Small intestine (tissue), 7 donors: Measurements from ENCODE around the gene KLK15. TPM values are rescaled to one million over a fixed set of nuclear protein-coding genes. Genes with fewer than 3 reads are reported as not detected.
"Not testable (repeated sequence)": the region's sequence is repeated elsewhere in the genome, so short reads cannot be mapped to it uniquely, and the experiment has no call there.

Experiments
- DNase-seq, 2 donors: peaks; one replicate each; pipeline versions ENCODE4 v3.0.0 to v3.0.0-alpha.2; 2013
- FAIRE-seq: peaks from 2 replicates; lab custom pipeline; 2012; peaks lifted over from hg19 to GRCh38; lab: Jason Lieb, UNC
- H3K27ac ChIP-seq, 3 donors: one replicate each; pipeline ENCODE4 v1.5.1; 2013; ENCODE audit warnings: low read length in 2 of 3, mild to moderate bottlenecking in 2 of 3, control low read depth in 1 of 3, inconsistent platforms in 1 of 3, low read depth in 1 of 3, moderate library complexity in 1 of 3
- H3K27me3 ChIP-seq, 3 donors: one replicate each; pipeline ENCODE4 v1.6.1; 2013; ENCODE audit warnings: low read length in 3 of 3, inconsistent platforms in 1 of 3; ENCODE audit not compliant: control insufficient read depth in 3 of 3, insufficient read depth in 3 of 3
- H3K36me3 ChIP-seq, 3 donors: one replicate each; pipeline ENCODE4 v1.6.1; 2013; ENCODE audit warnings: low read length in 3 of 3, inconsistent platforms in 1 of 3, low read depth in 1 of 3, mild to moderate bottlenecking in 1 of 3, moderate library complexity in 1 of 3; ENCODE audit not compliant: control insufficient read depth in 3 of 3, insufficient read depth in 2 of 3
- H3K4me1 ChIP-seq, 3 donors: one replicate each; pipeline ENCODE4 v1.6.1; 2013; ENCODE audit warnings: low read length in 2 of 3, inconsistent platforms in 1 of 3, low read depth in 1 of 3, mild to moderate bottlenecking in 1 of 3, moderate library complexity in 1 of 3; ENCODE audit not compliant: control insufficient read depth in 3 of 3, insufficient read depth in 2 of 3
- H3K4me3 ChIP-seq, 3 donors: one replicate each; pipeline ENCODE4 v1.5.1; 2013; ENCODE audit warnings: low read length in 3 of 3, control low read depth in 1 of 3, inconsistent platforms in 1 of 3, low read depth in 1 of 3, mild to moderate bottlenecking in 1 of 3, moderate library complexity in 1 of 3
- H3K9me3 ChIP-seq, 2 donors: one replicate each; pipeline ENCODE4 v1.6.1; 2013; ENCODE audit warnings: low read depth in 1 of 2, low read length in 1 of 2; ENCODE audit not compliant: control insufficient read depth in 2 of 2, insufficient read depth in 1 of 2
- WGBS, 3 donors: extraction: QIAGEN DNeasy Blood & Tissue Kit; methylation state at CpG; one replicate each; pipeline ENCODE4 v1.1.7; 2013; 5-methylcytosine and 5-hydroxymethylcytosine counted together
- polyA plus RNA-seq, 4 donors: library from polyadenylated mRNA; stranded (reverse) in 3 of 4; unstranded in 1 of 4; fragments of 200-250 nt in 3 of 4; fragments of 120-200 nt in 1 of 4; gene quantifications; one replicate each; pipeline versions ENCODE4 v1.2.1 to v1.2.3, GENCODE V29; 2013
- donor health status: healthy with polysubstance abuse.
- donor health status: control.
- donor health status: control.
- donor health status: Bipolar disorder and iron deficiency.
- donor health status: healthy.

KLK15 gene
- polyA plus RNA-seq, 4 donors, result 0.24 TPM; not detected in 3

DNA sequence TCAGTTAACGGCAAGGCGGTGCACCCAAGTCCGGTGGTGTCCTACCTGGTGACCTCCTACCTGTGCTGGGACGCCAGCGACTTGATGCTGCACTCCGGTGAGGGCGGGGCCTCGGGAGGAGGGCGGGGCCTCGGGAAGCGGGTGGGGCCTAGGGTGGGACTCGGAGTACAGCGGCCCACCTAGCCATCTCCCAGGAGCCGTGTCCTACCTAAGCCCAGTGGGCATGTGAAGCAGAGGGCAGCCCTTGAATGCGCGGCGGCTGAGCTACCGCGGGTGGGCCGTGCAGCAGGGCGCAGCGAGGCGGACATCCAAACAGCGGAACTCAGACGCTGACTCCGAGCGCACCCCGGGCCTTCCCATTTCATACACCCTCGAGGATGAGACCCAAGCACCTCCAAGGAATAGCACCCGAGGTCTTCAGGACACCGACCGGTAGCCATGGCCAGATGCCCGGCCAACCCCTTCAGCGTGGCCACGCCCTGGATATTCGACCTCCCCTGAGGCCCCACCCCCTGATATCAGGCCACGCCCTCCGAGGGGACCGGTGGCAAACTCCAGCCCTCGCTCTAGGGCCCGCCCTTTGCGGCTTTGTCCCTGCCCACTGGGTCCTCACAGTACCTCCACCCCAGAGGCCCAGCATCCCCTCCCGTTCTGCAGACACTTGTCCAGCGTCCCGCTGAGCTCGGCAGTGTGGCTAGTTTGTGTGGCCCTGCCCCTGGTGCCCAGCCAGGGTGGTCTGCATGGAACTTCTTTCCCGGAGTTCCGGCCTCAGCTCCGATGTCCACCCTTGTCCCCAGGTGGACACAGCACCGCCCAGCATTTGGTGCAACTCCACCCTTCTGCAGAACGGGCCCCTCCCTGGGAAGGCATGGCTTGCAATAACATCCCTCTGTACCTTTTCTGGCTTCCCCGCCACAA lies 15.2 kb downstream of the KLK15 start:
- 5 to 6% (median 6%) methylated on average over 42 to 52 of the region's 52 CpGs for WGBS, 3 donors
- H3K27me3 ChIP-seq, result peaks cover 0 to 27% (median 26%) of the 10 kb centered on the region in 3 donors
- peak overlapping the region in 2 of 3 donors; percentile 4 to 19 for H3K4me3 ChIP-seq

DNA sequence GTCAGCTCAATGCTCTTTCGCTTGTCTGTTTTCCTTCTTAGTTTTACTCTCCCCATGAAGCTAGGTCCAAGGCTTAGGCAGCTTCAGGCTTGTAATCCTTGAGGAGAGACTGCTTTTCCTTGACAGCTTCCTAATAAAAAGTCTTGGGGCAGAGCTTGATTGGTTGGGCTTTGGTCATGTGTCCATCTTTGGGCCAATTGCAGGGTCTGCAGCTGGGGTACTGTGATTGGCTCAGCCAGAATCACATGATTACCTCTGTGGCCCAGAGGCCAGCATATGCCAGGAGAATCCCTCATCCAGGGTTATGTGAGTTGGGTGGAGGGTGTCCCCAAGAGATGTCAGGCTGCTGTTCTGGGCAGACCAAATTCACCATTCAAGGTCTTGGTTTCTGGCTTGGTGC lies 17.9 kb downstream of the KLK15 start:
- Histone ChIP-seq H3K27ac (no peak overlapping the region), H3K27me3 (peaks cover 0 to 24% (median 23%) of the 10 kb centered on the region in 3 donors), H3K4me3 (no peak overlapping the region), H3K4me1 (peaks cover 0 to 17% (median 0%) of the 10 kb centered on the region in 3 donors), H3K9me3 (no peaks in the 10 kb centered on the region), H3K36me3 (no peaks in the 10 kb centered on the region)
- no peak for DNase-seq
- FAIRE-seq, result no peak
- WGBS, 3 donors, result 85 to 100% (median 91%) methylated on average over 1 of the region's 1 CpG

More for the DNA sequence above, 15.2 kb downstream of the KLK15 start:
- FAIRE-seq, result no peak
- Histone ChIP-seq H3K4me1 (peaks cover 0 to 37% (median 0%) of the 10 kb centered on the region in 3 donors), H3K27ac (no peak overlapping the region), H3K9me3 (no peaks in the 10 kb centered on the region), H3K36me3 (no peaks in the 10 kb centered on the region)
- peak; percentile 77 to 80 for DNase-seq

DNA sequence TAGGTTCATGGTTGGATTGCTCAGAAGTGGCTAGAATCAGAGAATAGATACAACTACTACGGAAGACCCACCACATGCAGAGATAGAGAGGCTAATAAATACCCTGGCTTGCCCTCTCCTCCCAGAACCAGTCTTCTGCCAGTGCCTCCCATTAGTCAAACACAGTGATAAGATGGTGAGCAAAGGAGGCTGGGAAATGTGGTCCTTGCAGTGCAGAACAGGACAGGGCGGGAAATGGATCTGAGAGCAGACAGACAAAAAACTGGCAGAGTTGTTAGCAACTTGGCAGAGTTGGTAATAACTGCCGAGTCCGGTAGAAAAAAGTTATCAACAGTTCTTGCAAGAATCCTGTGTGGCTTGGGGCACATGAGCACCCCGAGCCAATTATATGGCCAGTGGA lies 18.5 kb downstream of the KLK15 start:
- Histone ChIP-seq H3K27ac (no peak overlapping the region), H3K4me3 (no peak overlapping the region), H3K27me3 (peaks cover 0 to 20% (median 20%) of the 10 kb centered on the region in 3 donors), H3K9me3 (no peaks in the 10 kb centered on the region), H3K36me3 (no peaks in the 10 kb centered on the region), H3K4me1 (peaks cover 0 to 14% (median 0%) of the 10 kb centered on the region in 3 donors)
- FAIRE-seq (no peak), DNase-seq (no peak)
- WGBS, 3 donors, result 58 to 80% (median 61%) methylated on average over 5 of the region's 5 CpGs

DNA sequence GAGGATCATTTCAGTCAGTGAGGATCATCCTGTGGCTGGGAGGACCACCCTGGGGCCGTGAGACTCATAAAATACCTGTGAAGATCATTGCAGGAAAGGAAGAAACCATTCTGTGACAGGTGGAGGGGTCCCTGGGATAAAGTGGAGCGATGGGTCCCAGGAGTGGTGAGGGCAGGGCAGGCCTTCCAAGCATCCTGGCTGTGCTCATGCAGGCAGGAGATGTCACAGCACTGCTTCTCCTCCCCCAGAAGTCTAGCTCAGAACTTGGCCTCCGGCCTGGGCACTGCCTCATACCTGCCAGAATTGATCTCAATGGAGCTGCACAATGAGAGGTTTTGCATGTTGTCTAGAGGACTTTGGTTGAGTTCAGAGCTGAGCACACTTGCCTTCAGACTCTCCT lies 20.9 kb downstream of the KLK15 start:
- DNase-seq (no peak), FAIRE-seq (no peak)
- no peak overlapping the region for H3K4me3 ChIP-seq
- H3K9me3 ChIP-seq, result no peaks in the 10 kb centered on the region
- H3K27me3 ChIP-seq, result peaks cover 0 to 10% (median 9%) of the 10 kb centered on the region in 3 donors
- H3K4me1 ChIP-seq, result no peaks in the 10 kb centered on the region
- no peak overlapping the region for H3K27ac ChIP-seq
- H3K36me3 ChIP-seq, result no peaks in the 10 kb centered on the region
- 49 to 66% (median 65%) methylated on average over 3 of the region's 3 CpGs for WGBS, 3 donors

- H3K27ac ChIP-seq, H3K27me3 ChIP-seq, H3K4me3 ChIP-seq, FAIRE-seq, H3K36me3 ChIP-seq, DNase-seq, H3K4me1 ChIP-seq, H3K9me3 ChIP-seq: not testable (repeated sequence)
- 71 to 79% (median 75%) methylated on average over 3 of the region's 3 CpGs for WGBS, 3 donors
Observed at GRCh38 chr19:50811622-50812238, 21.6 kb downstream of the KLK15 start.

DNA sequence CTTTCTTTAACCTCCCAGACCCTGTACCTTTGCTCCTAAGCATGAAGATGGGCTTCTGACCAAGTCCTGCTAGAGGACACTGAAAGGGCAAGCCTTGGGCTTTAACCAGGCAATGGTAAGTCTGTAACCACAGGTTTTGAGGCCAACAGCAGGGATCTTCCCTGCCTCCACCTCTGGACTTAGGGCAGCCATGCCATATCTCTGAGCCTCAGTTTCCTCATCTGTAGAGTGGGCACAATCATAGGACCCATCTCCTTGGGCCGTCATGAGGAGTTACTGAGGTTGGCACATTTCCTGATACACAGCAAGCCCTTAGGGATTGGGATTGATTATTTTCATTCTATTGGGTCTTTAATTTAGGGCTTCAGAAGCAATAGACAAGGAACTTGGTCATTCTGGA lies 24.5 kb downstream of the KLK15 start:
- H3K9me3 ChIP-seq, result no peaks in the 10 kb centered on the region
- WGBS, 3 donors, result 68 to 74% (median 72%) methylated on average over 1 of the region's 1 CpG
- H3K27ac ChIP-seq, result no peak overlapping the region
- no peak for FAIRE-seq
- no peak for DNase-seq
- H3K4me3 ChIP-seq, result no peak overlapping the region
- H3K27me3 ChIP-seq, result no peaks in the 10 kb centered on the region
- no peaks in the 10 kb centered on the region for H3K36me3 ChIP-seq
- no peaks in the 10 kb centered on the region for H3K4me1 ChIP-seq

DNA sequence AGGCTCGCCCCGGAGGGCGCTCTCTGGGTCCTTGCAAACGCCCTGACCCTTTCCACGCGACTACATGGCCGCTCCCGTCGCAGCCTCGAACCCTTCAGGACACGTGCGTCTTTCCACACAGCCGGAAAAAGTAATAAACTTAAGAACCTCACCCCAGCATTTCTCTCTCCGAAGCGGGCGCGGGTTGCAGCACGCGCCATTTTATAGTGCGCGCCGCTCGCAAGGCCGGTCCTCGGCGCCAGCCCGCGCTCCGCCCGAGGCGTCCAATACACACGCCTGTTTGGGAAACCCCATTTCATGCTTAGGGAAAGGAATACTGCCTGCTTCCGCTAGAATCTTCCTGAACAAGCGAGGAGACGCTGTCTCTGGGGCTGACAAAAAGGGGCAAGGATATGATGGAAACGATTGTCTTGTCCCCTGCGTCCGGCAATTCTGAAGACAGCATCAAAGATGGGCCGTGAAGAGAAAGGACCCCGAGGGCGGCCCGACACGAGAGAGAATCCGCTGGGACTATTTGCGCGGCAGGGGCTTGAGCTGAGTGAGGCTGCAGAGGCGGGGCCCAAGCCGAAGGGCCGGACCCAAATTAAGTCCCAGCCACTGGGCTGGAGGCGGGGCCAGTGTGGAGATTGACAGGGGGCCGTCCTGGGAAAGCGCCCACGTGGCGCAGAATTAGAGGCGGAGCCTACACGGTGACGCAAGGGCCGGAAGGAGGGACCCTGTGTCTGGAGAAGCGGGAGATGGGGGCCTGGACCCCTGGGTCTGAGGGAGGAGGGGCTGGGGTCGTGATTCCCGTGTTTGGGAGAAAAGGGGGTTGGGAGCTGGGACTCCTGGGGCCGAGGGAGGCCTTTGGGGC lies 28.7 kb downstream of the KLK15 start:
- DNase-seq (peak; percentile 98 to 99), FAIRE-seq (no peak)
- H3K4me1 ChIP-seq, result peaks cover 0 to 12% (median 2%) of the 10 kb centered on the region in 3 donors
- H3K36me3 ChIP-seq, result peaks cover 0 to 18% (median 4%) of the 10 kb centered on the region in 3 donors
- peak overlapping the region; percentile 85 to 99 (median 95) for H3K27ac ChIP-seq
- peak overlapping the region; percentile 71 to 97 (median 86) for H3K4me3 ChIP-seq
- 0 to 1% (median 0%) methylated on average over 61 to 62 of the region's 62 CpGs for WGBS, 3 donors
- no peaks in the 10 kb centered on the region for H3K27me3 ChIP-seq
- H3K9me3 ChIP-seq, result no peaks in the 10 kb centered on the region
